Heart right ventricle (tissue), 16 donors: ENCODE data around the gene PDZD2. TPM values are rescaled to one million over a fixed set of nuclear protein-coding genes. Genes with fewer than 3 reads are reported as not detected.
A peak's percentile ranks its signal among the peaks of the same experiment; 100 is the strongest.

Experiments used
- ATAC-seq, 8 donors: fragments of 200-7000 bp; cut with Tn5 transposase; one replicate each; pipeline ENCODE4 v1.9.1; 2020; ENCODE audit warnings: mild to moderate bottlenecking in 8 of 8, moderate library complexity in 8 of 8, moderate number of reproducible peaks in 1 of 8
- DNase-seq, 2 donors: peaks; one replicate each; pipeline ENCODE4 v3.0.0-alpha.2; 2020
- H3K27ac ChIP-seq, 10 donors: fragments of 200-600 bp; sonication (generic) in 2 of 10; one replicate each; pipeline versions ENCODE4 v1.5.0 to v1.8.0; 2020 to 2022; ENCODE audit warnings: mild to moderate bottlenecking in 3 of 10
- H3K27me3 ChIP-seq, 7 donors: fragments of 200-600 bp; one replicate each; pipeline ENCODE4 v1.8.0; 2021 to 2022; ENCODE audit warnings: mild to moderate bottlenecking in 2 of 7
- H3K36me3 ChIP-seq, 9 donors: fragments of 200-600 bp; sonication (generic) in 1 of 9; one replicate each; pipeline versions ENCODE4 v1.5.0 to v1.8.0; 2020 to 2022; ENCODE audit warnings: mild to moderate bottlenecking in 2 of 9
- H3K4me1 ChIP-seq, 9 donors: fragments of 200-600 bp; sonication (generic) in 1 of 9; one replicate each; pipeline versions ENCODE4 v1.5.0 to v1.8.0; 2020 to 2022; ENCODE audit warnings: mild to moderate bottlenecking in 4 of 9
- H3K4me3 ChIP-seq, 10 donors: fragments of 200-600 bp; sonication (generic) in 2 of 10; one replicate each; pipeline versions ENCODE4 v1.5.0 to v1.8.0; 2020 to 2022; ENCODE audit warnings: mild to moderate bottlenecking in 7 of 10, moderate library complexity in 2 of 10
- H3K9me3 ChIP-seq, 11 donors: fragments of 200-600 bp in 10 of 11; sonication (generic) in 2 of 11; one replicate each; pipeline versions ENCODE4 v1.5.0 to v1.8.0; 2013 to 2022; ENCODE audit warnings: mild to moderate bottlenecking in 2 of 11, control low read depth in 1 of 11, moderate library complexity in 1 of 11
- WGBS, 2 donors: extraction: QIAGEN DNeasy Blood & Tissue Kit; methylation state at CpG; one replicate each; pipeline ENCODE4 v1.1.7; 2013; ENCODE audit warnings: inconsistent platforms in 1 of 2; 5-methylcytosine and 5-hydroxymethylcytosine counted together
- intact Hi-C, 10 donors: fragments of 100-400 bp; cut with DNase I; formaldehyde crosslinking; loops; one replicate each; pipeline versions ENCODE4 v1.11.1 to v1.14.2; 2022
- polyA plus RNA-seq, 2 donors: library from polyadenylated mRNA; stranded (reverse); fragments of 200-250 nt; gene quantifications; one replicate each; pipeline ENCODE4 v1.2.3, GENCODE V29; 2013
- total RNA-seq, 10 donors: library from RNA; stranded (reverse); fragmentation: NEBNext Ultra II Directional in 3 of 10; extraction: Animal tissue kit (Norgen Biotek cat#: 25700) in 3 of 10; gene quantifications; one replicate each; pipeline versions ENCODE4 v1.2.1 to v1.2.4, GENCODE V29; 2021 to 2023
- TF ChIP-seq, protein P1 (sequence below), 9 donors: fragments of 200-600 bp; sonication (generic) in 2 of 9; IDR thresholded peaks; one replicate each; pipeline versions ENCODE4 v1.5.0 to v1.8.0; 2021 to 2022; ENCODE audit warnings: antibody characterized with exemption in 9 of 9, mild to moderate bottlenecking in 5 of 9, moderate library complexity in 1 of 9
- donor health status: Arrhythmogenic right ventricular cardiomyopathy.
- donor health status: ischemic (EF 13 %, LVEDD 7.1; RV severe dilation, severe dysfunction).
- donor health status: healthy with polysubstance abuse.
- donor health status: DM: no; HTN: yes; CAD: no.
- donor health status: DM: no; HTN: no; CAD: no.
- donor health status: ischemic (EF 25% LVEDD 6.9; RV normal size, moderate dysfunction).
- donor health status: ischemic (EF 25% LVEDD 5.7; RV mildly dilated, moderate dysfunction).
- donor health status: healthy.
- donor health status: DM: yes; HTN: yes; CAD: no.
- donor health status: Ischemic cardiomyopathy.
- donor health status: ischemic (EF 35%, LVEDD 5.7; RV mildly dilated, moderate dysfunction).
- donor health status: nonischemic (EF 11% LVEDD 7.7; RV severe dilation, severe dysfunction).
- donor health status: DM: yes; HTN: yes; CAD: no.
- donor health status: PGD.
- donor health status: ischemic (EF 29% LVEDD 5.4; RV normal size, mild dysfunction).
- donor health status: nonischemic (EF 23%, LVEDD 6.1; RV moderate dilation, normal function).

PDZD2 gene
- total and polyA plus RNA-seq, 12 donors: 9.0 to 117 (median 82.5) TPM

- H3K4me3 ChIP-seq: no peak overlapping the region
- H3K27me3 ChIP-seq: no peaks in the 10 kb centered on the region
- H3K27ac ChIP-seq: no peak overlapping the region
- TF ChIP-seq, protein P1, sequence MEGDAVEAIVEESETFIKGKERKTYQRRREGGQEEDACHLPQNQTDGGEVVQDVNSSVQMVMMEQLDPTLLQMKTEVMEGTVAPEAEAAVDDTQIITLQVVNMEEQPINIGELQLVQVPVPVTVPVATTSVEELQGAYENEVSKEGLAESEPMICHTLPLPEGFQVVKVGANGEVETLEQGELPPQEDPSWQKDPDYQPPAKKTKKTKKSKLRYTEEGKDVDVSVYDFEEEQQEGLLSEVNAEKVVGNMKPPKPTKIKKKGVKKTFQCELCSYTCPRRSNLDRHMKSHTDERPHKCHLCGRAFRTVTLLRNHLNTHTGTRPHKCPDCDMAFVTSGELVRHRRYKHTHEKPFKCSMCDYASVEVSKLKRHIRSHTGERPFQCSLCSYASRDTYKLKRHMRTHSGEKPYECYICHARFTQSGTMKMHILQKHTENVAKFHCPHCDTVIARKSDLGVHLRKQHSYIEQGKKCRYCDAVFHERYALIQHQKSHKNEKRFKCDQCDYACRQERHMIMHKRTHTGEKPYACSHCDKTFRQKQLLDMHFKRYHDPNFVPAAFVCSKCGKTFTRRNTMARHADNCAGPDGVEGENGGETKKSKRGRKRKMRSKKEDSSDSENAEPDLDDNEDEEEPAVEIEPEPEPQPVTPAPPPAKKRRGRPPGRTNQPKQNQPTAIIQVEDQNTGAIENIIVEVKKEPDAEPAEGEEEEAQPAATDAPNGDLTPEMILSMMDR (IDR thresholded peaks at IDR 0.05): no peak
- no peak for DNase-seq
- intact Hi-C loops: loop anchor here in 2 of 10 donors (2.0 to 10.0 kb wide), 2 partner anchors 57 to 477 kb away; partner anchors contain the start of gene SUB1 (in 1 of the 2)
- ATAC-seq: no peak
- 88 to 89% methylated on average over 4 of the region's 4 CpGs for WGBS, 2 donors
- no peaks in the 10 kb centered on the region for H3K4me1 ChIP-seq
- H3K36me3 ChIP-seq: peaks cover 0 to 100% (median 60%) of the 10 kb centered on the region in 9 donors
- H3K9me3 ChIP-seq: no peaks in the 10 kb centered on the region
Measured at GRCh38 chr5:32108167-32108566, 469.2 kb downstream of the PDZD2 start.

DNA sequence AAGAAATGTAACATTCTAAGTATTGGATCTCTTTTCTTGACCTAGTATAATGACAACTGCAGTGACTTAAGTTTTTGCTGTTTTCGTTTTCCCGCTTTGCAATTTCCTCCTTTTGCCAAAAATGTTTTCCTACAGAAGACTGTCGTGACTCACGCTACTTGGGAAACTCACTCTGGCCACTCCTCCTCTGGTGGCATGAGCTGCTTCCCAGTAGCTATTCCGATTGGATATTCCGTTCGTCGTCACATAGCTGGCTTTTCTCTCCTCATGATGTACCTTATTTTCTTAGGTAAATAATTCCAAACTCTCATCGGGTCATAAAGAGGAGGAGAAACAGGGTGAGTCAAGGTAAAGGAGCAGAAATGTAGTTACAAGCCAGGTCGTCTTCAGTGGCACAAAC is 470.3 kb downstream of the PDZD2 start:
- DNase-seq: no peak
- intact Hi-C loops: loop anchor here in 2 of 10 donors (2.0 to 10.0 kb wide), 2 partner anchors 56 to 476 kb away; partner anchors contain the start of gene SUB1 (in 1 of the 2)
- peak in 1 of 8 donors; percentile 41 for ATAC-seq
- WGBS, 2 donors: 88 to 89% methylated on average over 10 of the region's 10 CpGs
- H3K27ac ChIP-seq: no peak overlapping the region
- TF ChIP-seq, protein P1 (IDR thresholded peaks at IDR 0.05): no peak
- H3K9me3 ChIP-seq: no peaks in the 10 kb centered on the region
- H3K4me1 ChIP-seq: no peaks in the 10 kb centered on the region
- no peak overlapping the region for H3K4me3 ChIP-seq
- peaks cover 0 to 100% (median 50%) of the 10 kb centered on the region in 9 donors for H3K36me3 ChIP-seq
- H3K27me3 ChIP-seq: no peaks in the 10 kb centered on the region

GRCh38 chr5:32110111-32110696 is 471.3 kb downstream of the PDZD2 start:
- TF ChIP-seq, protein P1 (IDR thresholded peaks at IDR 0.05): no peak
- Histone ChIP-seq H3K9me3 (no peaks in the 10 kb centered on the region), H3K4me3 (no peak overlapping the region), H3K36me3 (peaks cover 0 to 97% (median 41%) of the 10 kb centered on the region in 9 donors), H3K4me1 (peaks cover 0 to under 1% (median 0%) of the 10 kb centered on the region in 9 donors), H3K27me3 (no peaks in the 10 kb centered on the region), H3K27ac (no peak overlapping the region)
- no peak for ATAC-seq
- 88 to 90% methylated on average over 5 of the region's 5 CpGs for WGBS, 2 donors
- intact Hi-C loops: no loop called here
- no peak for DNase-seq

GRCh38 chr5:32115985-32116384 is 477.1 kb downstream of the PDZD2 start:
- Histone ChIP-seq H3K36me3 (peaks cover 0 to 82% (median 19%) of the 10 kb centered on the region in 9 donors), H3K4me1 (peaks cover 0 to 9% (median 0%) of the 10 kb centered on the region in 9 donors), H3K27ac (no peak overlapping the region), H3K27me3 (no peaks in the 10 kb centered on the region), H3K4me3 (no peak overlapping the region), H3K9me3 (no peaks in the 10 kb centered on the region)
- TF ChIP-seq, protein P1 (IDR thresholded peaks at IDR 0.05): no peak
- intact Hi-C loops: no loop called here
- 88 to 89% methylated on average over 3 of the region's 3 CpGs for WGBS, 2 donors
- ATAC-seq (peak in 2 of 8 donors; percentile 20 to 37), DNase-seq (no peak)
